GM11168 (cell line): Measurements from ENCODE around the gene KMT2C.
"Not testable (repeated sequence)": the region's sequence is repeated elsewhere in the genome, so short reads cannot be mapped to it uniquely, and the experiment has no call there.

ENCODE experiments used
- in situ Hi-C: fragments of 300-500 bp; cut with MboI; formaldehyde crosslinking; loops from one replicate; pipeline ENCODE4 v1.12.0; 2022; ENCODE audit warnings: low sequenced_read_pairs; ENCODE audit not compliant: unreplicated experiment

KMT2C gene

GRCh38 chr7:152406491-152406890 lies 29.3 kb downstream of the KMT2C start:
- in situ Hi-C loops: no loop called here

GRCh38 chr7:152406030-152406429 lies 29.8 kb downstream of the KMT2C start:
- in situ Hi-C loops: not testable (repeated sequence)

DNA sequence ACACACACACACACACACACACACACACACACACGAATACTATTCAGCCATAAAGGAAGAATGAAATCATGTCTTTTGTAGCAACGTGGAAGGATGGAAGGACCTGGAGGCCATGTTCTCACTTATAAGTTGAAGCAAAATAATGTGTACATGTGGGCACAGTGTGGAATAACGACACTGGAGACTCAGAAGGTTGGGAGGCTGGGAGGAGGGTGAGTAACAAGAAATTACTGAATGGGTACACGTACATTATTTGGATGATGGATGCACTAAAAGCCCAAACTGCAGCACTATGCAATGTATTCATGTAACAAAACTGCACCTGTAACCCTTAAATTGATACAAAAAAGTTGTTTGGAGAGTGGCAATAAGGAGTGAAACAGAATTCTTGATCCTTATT lies 32.1 kb downstream of the KMT2C start:
- in situ Hi-C loops: no loop called here

DNA sequence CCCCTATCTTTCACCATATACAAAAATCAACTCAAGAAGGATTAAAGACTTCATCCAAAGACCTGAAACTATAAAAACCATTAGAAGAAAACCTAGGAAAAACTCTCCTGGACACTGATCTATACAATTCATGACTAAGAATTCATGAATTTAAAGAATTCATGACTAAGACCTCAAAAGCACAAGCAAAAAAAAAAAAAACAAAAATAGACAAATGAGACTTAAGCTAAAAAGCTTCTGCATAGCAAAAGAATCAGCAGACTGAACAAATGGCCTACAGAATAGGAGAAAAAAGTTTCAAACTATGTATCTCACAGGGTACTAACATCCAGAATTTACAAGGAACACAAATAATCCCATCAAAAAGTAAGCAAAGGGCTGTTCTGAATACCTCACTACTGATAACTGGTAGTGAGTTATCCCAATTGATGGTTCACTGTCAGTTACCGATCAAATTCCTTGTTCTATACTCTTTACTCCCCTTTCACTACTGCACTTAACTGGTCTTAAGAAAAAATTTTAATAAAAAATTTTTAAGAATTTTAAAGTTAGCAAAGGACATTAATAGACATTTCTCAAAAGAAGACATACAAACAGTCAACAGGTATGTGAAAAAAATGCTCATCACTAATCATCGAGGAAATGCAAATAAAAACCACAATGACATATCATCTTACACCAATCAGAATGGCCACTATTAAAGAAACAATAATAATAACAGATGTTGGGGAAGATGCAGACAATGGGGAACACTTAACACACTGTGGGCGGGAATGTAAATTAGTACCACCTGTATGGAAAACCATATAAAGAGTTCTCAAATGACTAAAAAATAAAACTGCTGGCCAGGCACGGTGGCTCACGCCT lies 33.2 kb downstream of the KMT2C start:
- in situ Hi-C loops: no loop called here

- in situ Hi-C loops: no loop called here
Measured at GRCh38 chr7:152399344-152399743, 36.5 kb downstream of the KMT2C start.

DNA sequence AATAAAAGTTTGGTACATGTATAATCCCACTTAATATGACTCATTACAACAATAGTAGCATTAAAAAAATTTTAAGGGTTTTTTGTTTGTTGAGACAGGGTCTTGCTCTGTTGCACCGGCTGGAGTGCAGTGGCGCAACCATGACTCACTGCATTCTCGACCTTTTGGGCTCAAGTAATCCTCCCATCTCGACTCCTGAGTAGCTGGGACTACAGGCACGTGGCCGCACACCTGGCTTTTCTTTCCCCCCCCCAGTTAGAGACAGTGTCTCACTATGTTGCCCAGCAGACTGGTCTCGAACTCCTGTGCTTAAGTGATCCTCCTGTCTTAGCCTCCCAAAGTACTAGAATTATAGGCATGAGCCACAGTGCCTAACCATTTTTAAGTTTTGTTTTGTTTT lies 40.7 kb downstream of the KMT2C start:
- in situ Hi-C loops: no loop called here

- in situ Hi-C loops: not testable (repeated sequence)
Measured at GRCh38 chr7:152394214-152394613, 41.6 kb downstream of the KMT2C start.

- in situ Hi-C loops: no loop called here
Measured at GRCh38 chr7:152392254-152392653, 43.5 kb downstream of the KMT2C start.

DNA sequence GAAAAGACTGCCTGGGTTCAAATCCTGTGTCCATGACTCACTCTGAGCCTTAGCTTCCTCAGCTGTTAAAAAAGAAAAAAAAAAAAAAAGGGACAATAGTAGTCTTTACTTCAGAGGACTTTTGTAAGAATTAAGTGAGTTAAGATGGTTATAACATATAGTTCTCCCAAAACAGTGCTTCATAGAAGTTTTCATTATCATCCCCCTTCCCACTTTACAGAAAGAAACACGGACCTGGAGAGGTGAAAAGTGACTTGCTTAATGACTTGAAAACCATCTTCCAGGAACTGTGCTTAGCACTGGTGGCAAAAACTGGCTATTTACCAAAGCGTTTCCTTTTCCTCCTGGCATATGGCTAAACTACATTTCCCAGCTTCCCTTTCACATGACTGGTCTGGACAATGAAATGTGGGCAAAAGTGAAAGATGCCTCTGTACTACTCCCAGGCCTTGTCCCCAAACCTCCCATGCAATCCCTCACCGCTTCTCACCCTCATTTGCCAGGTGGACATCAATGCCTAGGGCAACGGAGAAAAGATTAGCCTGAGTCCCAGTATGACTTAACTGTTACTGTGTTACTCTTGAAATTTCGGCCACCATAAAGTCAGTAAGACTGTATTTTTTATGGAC lies 49.6 kb downstream of the KMT2C start:
- in situ Hi-C loops: not testable (repeated sequence)

- in situ Hi-C loops: not testable (repeated sequence)
Measured at GRCh38 chr7:152384235-152385200, 51.3 kb downstream of the KMT2C start.

GRCh38 chr7:152383341-152384234 lies 52.2 kb downstream of the KMT2C start:
- in situ Hi-C loops: no loop called here

- in situ Hi-C loops: no loop called here
Measured at GRCh38 chr7:152382244-152382643, 53.6 kb downstream of the KMT2C start.

DNA sequence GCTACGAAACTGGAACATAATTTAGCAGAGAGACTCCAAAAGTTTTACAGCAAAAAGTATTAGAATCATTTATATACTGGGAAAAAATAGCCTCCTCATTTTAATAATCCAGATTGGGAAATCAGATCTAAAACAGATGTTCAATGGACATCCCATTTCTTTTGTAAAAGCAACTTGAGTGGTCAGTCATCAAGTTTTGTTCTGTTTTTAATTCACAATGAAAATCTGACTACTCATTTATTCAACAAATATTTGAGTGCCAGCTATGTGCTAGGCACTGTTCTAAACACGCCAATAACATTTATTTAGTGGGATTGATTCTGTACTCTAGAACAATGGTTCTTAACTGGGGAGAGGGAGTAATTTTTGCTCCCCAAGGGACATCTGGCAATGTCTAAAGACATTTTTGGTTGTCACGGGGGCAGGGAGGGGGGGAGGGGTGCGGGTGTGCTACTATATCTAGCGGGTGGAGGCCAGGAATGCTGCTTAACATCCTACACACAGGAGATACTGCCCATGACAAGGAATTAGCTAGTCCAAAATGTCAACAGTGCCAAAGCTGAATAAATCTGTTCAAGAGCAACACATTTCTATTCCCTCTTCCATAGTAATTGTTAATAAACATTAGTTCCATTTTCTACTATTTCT lies 54.7 kb downstream of the KMT2C start:
- in situ Hi-C loops: not testable (repeated sequence)

GRCh38 chr7:152378497-152378896 lies 57.3 kb downstream of the KMT2C start:
- in situ Hi-C loops: not testable (repeated sequence)

GRCh38 chr7:152376716-152377484 lies 58.9 kb downstream of the KMT2C start:
- in situ Hi-C loops: not testable (repeated sequence)

DNA sequence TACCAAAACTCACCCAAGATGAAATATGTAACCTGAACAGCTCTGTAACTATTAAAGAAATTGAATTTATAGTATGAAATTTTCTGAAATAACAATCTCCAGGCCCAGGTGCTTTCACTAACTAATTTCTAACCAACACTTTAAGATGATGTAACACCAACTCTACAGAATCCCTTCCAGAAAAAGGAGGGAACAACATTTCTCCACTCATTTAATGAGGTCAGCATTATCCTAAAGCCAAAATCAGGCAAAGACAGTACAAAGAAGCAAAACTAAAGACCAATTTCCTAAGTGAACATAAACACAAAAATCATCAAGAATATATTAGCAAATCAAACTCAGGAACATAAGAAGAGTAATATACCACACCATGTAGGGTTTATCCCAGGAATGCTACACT lies 65.5 kb downstream of the KMT2C start:
- in situ Hi-C loops: no loop called here

DNA sequence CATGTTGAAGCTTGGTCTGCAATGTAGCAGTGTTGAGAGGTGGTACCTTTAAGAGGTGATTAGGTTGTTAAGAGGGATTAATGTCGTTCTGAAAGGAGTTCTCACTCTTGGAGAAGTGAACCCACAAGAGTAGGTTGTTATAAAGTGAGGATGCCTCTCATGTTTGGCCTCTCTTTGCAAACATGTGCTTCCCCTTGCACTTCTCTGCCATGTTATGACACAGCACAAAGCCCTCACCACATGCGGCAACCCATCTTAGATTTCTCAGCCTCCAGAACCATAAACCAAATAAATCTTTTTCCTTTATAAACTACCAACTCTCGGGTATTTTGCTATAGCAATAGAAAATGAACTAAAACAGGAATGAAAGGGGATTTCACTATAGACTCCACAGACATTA lies 66.3 kb downstream of the KMT2C start:
- in situ Hi-C loops: no loop called here

- in situ Hi-C loops: no loop called here
Measured at GRCh38 chr7:152367170-152367569, 68.6 kb downstream of the KMT2C start.
